Measurements from ENCODE around the gene JCAD. TPM values are rescaled to one million over a fixed set of nuclear protein-coding genes. Genes with fewer than 3 reads are reported as not detected.

The JCAD gene
- total and polyA plus RNA-seq, 9 of the 15 experiments (the other 6 are each of a cell fraction or from before 2014, with no cell fraction given): not detected

DNA sequence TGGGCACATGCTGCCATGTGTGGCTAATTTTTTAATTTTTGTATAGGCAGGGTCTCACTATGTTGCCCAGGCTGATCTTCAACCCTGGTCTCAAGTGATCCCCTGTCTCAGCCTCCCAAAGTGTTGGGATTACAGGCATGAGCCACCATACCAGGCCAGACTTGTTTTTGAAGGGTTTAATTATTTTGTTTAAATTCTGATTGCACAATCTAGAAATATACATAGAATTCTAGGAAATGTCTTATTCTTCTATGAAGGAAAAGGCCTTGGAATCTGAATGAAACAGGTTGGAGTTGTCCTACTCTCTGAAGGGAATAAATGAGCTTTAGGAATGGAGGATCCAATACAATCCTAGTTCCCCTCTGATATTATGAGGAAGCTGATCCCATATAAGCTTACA lies 15.5 kb upstream of the JCAD start:
- in situ Hi-C loops (cut with MboI): no loop called here
- H3K27ac ChIP-seq (ENCODE audit: extremely low read depth, low read depth, low read length): no peak overlapping the region
- peaks cover 0 to 9% of the 10 kb centered on the region in 2 experiments; a peak in 4 of 5 replicates for H3K4me1 ChIP-seq (replicated peaks in 1 of 2; ENCODE audit: control insufficient read depth in 2 of 2, insufficient read depth in 2 of 2, low read length in 2 of 2)
- H3K79me2 ChIP-seq (ENCODE audit: control insufficient read depth, insufficient read depth, low read length): no peaks in the 10 kb centered on the region
- FAIRE-seq (no peak), DNase-seq (ENCODE audit: extremely low read depth in 1 of 4, low spot score in 3 of 4) (no peak), ATAC-seq (no peak)
- H3K27me3 ChIP-seq (ENCODE audit: control insufficient read depth in 2 of 2, insufficient read depth in 2 of 2, low read length in 2 of 2): peaks cover 3 to 6% of the 10 kb centered on the region in 2 experiments; a peak in 2 of 5 replicates
- no peaks in the 10 kb centered on the region for H3K36me3 ChIP-seq (ENCODE audit: control insufficient read depth, insufficient read depth, low read length)
- CTCF ChIA-PET (ENCODE audit: low intra/inter-chr PET ratio): no interaction called here
- no peak overlapping the region for H2AFZ ChIP-seq (ENCODE audit: low read depth, low read length)
- no peak overlapping the region for H3K4me3 ChIP-seq
- no peak overlapping the region for H3K4me2 ChIP-seq (ENCODE audit: insufficient read depth, low read length)
- BruUV-seq (replicated peaks): no TSS peak
- H3K9me3 ChIP-seq (replicated peaks; ENCODE audit: control insufficient read depth, insufficient read depth, low read depth, low read length): no peaks in the 10 kb centered on the region
- TF ChIP-seq, protein P1, sequence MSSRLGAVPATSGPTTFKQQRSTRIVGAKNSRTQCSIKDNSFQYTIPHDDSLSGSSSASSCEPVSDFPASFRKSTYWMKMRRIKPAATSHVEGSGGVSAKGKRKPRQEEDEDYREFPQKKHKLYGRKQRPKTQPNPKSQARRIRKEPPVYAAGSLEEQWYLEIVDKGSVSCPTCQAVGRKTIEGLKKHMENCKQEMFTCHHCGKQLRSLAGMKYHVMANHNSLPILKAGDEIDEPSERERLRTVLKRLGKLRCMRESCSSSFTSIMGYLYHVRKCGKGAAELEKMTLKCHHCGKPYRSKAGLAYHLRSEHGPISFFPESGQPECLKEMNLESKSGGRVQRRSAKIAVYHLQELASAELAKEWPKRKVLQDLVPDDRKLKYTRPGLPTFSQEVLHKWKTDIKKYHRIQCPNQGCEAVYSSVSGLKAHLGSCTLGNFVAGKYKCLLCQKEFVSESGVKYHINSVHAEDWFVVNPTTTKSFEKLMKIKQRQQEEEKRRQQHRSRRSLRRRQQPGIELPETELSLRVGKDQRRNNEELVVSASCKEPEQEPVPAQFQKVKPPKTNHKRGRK (tag; IDR thresholded peaks at IDR 0.05): no peak
- TF ChIP-seq PRMT5 (CRISPR knock-in tag; IDR thresholded peaks at IDR 0.05) (no peak), PML (IDR thresholded peaks at IDR 0.05; ENCODE audit: low read length) (no peak), FOXJ3 (CRISPR knock-in tag; IDR thresholded peaks at IDR 0.05) (no peak), CEBPG (CRISPR knock-in tag; IDR thresholded peaks at IDR 0.05) (no peak), CEBPG (tag; conservative IDR thresholded peaks at IDR 0.05 in 1 of 2, IDR thresholded peaks at IDR 0.05 in 1 of 2) (peak in 1 of 2 experiments; percentile 53; a peak in 1 of 4 replicates), MTA2 (IDR thresholded peaks at IDR 0.05; ENCODE audit: low read depth) (no peak), ZNF184 (CRISPR knock-in tag; IDR thresholded peaks at IDR 0.05) (no peak), CEBPB (tag; IDR thresholded peaks at IDR 0.05) (peak; percentile 13; the same call in 1 of the 2 replicates), NFE2L1 (tag; IDR thresholded peaks at IDR 0.05; ENCODE audit: borderline replicate concordance, low read depth) (no peak), ZEB2 (IDR thresholded peaks at IDR 0.05) (no peak)
- POLR2A ChIA-PET: interaction anchor here (0.8 kb wide), 1 partner anchor 1037 kb away, joined by 3 read pairs; no protein-coding TSS in a partner anchor
- no peaks in the 10 kb centered on the region for H4K20me1 ChIP-seq (replicated peaks; ENCODE audit: control insufficient read depth, insufficient read depth, low read length)
- intact Hi-C loops (cut with micrococcal nuclease): no loop called here
- no peak overlapping the region for H3K9ac ChIP-seq (ENCODE audit: insufficient read depth in 1 of 2, low read depth in 2 of 2, low read length in 2 of 2)
- no peaks in the 10 kb centered on the region for H3K9me1 ChIP-seq (ENCODE audit: control insufficient read depth, insufficient read depth, low read length)

All from K562 (cell line).